Activated CD4-positive, alpha-beta T cell treated with anti-CD3 and anti-CD28 coated beads, Interleukin-2, amount 10 ng/mL, durations not matched to agents 7 days and 5 days (primary cell): Measurements from ENCODE around the gene FBN2. TPM values are rescaled to one million over a fixed set of nuclear protein-coding genes. Genes with fewer than 3 reads are reported as not detected.

Source experiments
- CTCF ChIA-PET: fragments of 350-600 bp; sonication (Branson Sonifier 250); formaldehyde crosslinking; loops from one replicate; lab custom pipeline; 2021; ENCODE audit warnings: antibody characterized with exemption; lab: Charles Lee
- POLR2A ChIA-PET: fragments of 350-600 bp; sonication (Branson Sonifier 250); formaldehyde crosslinking; loops from one replicate; lab custom pipeline; 2021; ENCODE audit warnings: antibody characterized with exemption; lab: Charles Lee
- DNase-seq: peaks from one replicate; pipeline ENCODE4 v3.0.0-alpha.2; 2020
- H3K27ac Mint-ChIP-seq: one replicate; pipeline ENCODE4 v1.8.0; 2021; ENCODE audit warnings: mild to moderate bottlenecking, moderate library complexity, mixed read lengths
- H3K27me3 Mint-ChIP-seq: one replicate; pipeline ENCODE4 v1.8.0; 2021; ENCODE audit warnings: mixed read lengths
- H3K36me3 Mint-ChIP-seq: one replicate; pipeline ENCODE4 v1.8.0; 2021; ENCODE audit warnings: low read depth, mixed read lengths
- H3K4me1 Mint-ChIP-seq: one replicate; pipeline ENCODE4 v1.8.0; 2021; ENCODE audit warnings: mixed read lengths
- H3K4me3 Mint-ChIP-seq: one replicate; pipeline ENCODE4 v1.8.0; 2021; ENCODE audit warnings: mild to moderate bottlenecking, moderate library complexity, mixed read lengths
- H3K9me3 Mint-ChIP-seq: one replicate; pipeline ENCODE4 v1.8.0; 2021; ENCODE audit warnings: mixed read lengths
- total RNA-seq, 2 experiments: library from RNA; stranded (reverse); gene quantifications; one replicate each; pipeline ENCODE4 v1.2.3, GENCODE V29; 2021

FBN2 gene
- total RNA-seq, 2 experiments from 2014 or later = not detected

- ChIA-PET CTCF (no interaction called here), POLR2A (no interaction called here)
- H3K4me3 Mint-ChIP-seq = no peak overlapping the region
- no peaks in the 10 kb centered on the region for H3K4me1 Mint-ChIP-seq
- H3K27ac Mint-ChIP-seq = no peak overlapping the region
- peaks cover 9% of the 10 kb centered on the region for H3K27me3 Mint-ChIP-seq
- H3K9me3 Mint-ChIP-seq = no peaks in the 10 kb centered on the region
- DNase-seq = no peak
- no peaks in the 10 kb centered on the region for H3K36me3 Mint-ChIP-seq
Observed at GRCh38 chr5:128276537-128277216, 261.4 kb downstream of the FBN2 start.

- H3K9me3 Mint-ChIP-seq = no peaks in the 10 kb centered on the region
- H3K36me3 Mint-ChIP-seq = no peaks in the 10 kb centered on the region
- no peak for DNase-seq
- H3K27me3 Mint-ChIP-seq = peaks cover 6% of the 10 kb centered on the region
- H3K4me1 Mint-ChIP-seq = no peaks in the 10 kb centered on the region
- no peak overlapping the region for H3K27ac Mint-ChIP-seq
- ChIA-PET CTCF (no interaction called here), POLR2A (no interaction called here)
- H3K4me3 Mint-ChIP-seq = no peak overlapping the region
Observed at GRCh38 chr5:128274441-128274840, 263.6 kb downstream of the FBN2 start.

- Mint-ChIP-seq H3K4me3 (no peak overlapping the region), H3K4me1 (no peaks in the 10 kb centered on the region), H3K9me3 (no peaks in the 10 kb centered on the region), H3K36me3 (no peaks in the 10 kb centered on the region), H3K27ac (no peak overlapping the region), H3K27me3 (peaks cover 6% of the 10 kb centered on the region)
- CTCF ChIA-PET = no interaction called here
- POLR2A ChIA-PET = no interaction called here
- DNase-seq = no peak
Observed at GRCh38 chr5:128273736-128274135, 264.3 kb downstream of the FBN2 start.

- Mint-ChIP-seq H3K4me1 (no peaks in the 10 kb centered on the region), H3K36me3 (no peaks in the 10 kb centered on the region), H3K27me3 (peaks cover 6% of the 10 kb centered on the region), H3K4me3 (no peak overlapping the region), H3K9me3 (no peaks in the 10 kb centered on the region), H3K27ac (no peak overlapping the region)
- POLR2A ChIA-PET = no interaction called here
- CTCF ChIA-PET = interaction anchor here (0.7 kb wide), 1 partner anchor 706 kb away, joined by 3 read pairs; no protein-coding TSS in a partner anchor
- DNase-seq = no peak
Observed at GRCh38 chr5:128271859-128272464, 266.1 kb downstream of the FBN2 start.

- Mint-ChIP-seq H3K4me3 (no peak overlapping the region), H3K27me3 (peaks cover 3% of the 10 kb centered on the region), H3K36me3 (no peaks in the 10 kb centered on the region), H3K27ac (no peak overlapping the region), H3K9me3 (no peaks in the 10 kb centered on the region), H3K4me1 (no peaks in the 10 kb centered on the region)
- no peak for DNase-seq
- CTCF ChIA-PET = no interaction called here
- POLR2A ChIA-PET = no interaction called here
Observed at GRCh38 chr5:128271071-128271470, 267.0 kb downstream of the FBN2 start.

GRCh38 chr5:128264564-128265360, 273.3 kb downstream of the FBN2 start:
- no peaks in the 10 kb centered on the region for H3K36me3 Mint-ChIP-seq
- CTCF ChIA-PET = no interaction called here
- DNase-seq = no peak
- no peak overlapping the region for H3K4me3 Mint-ChIP-seq
- no peaks in the 10 kb centered on the region for H3K4me1 Mint-ChIP-seq
- H3K27me3 Mint-ChIP-seq = no peaks in the 10 kb centered on the region
- no peak overlapping the region for H3K27ac Mint-ChIP-seq
- H3K9me3 Mint-ChIP-seq = no peaks in the 10 kb centered on the region
- POLR2A ChIA-PET = no interaction called here

- H3K27me3 Mint-ChIP-seq = no peaks in the 10 kb centered on the region
- CTCF ChIA-PET = no interaction called here
- H3K36me3 Mint-ChIP-seq = no peaks in the 10 kb centered on the region
- no peaks in the 10 kb centered on the region for H3K9me3 Mint-ChIP-seq
- no peak overlapping the region for H3K4me3 Mint-ChIP-seq
- POLR2A ChIA-PET = no interaction called here
- DNase-seq = no peak
- no peak overlapping the region for H3K27ac Mint-ChIP-seq
- no peaks in the 10 kb centered on the region for H3K4me1 Mint-ChIP-seq
Observed at GRCh38 chr5:128263357-128263756, 274.7 kb downstream of the FBN2 start.

- no peak for DNase-seq
- ChIA-PET CTCF (no interaction called here), POLR2A (no interaction called here)
- H3K36me3 Mint-ChIP-seq = no peaks in the 10 kb centered on the region
- no peak overlapping the region for H3K4me3 Mint-ChIP-seq
- no peaks in the 10 kb centered on the region for H3K27me3 Mint-ChIP-seq
- no peaks in the 10 kb centered on the region for H3K9me3 Mint-ChIP-seq
- H3K27ac Mint-ChIP-seq = no peak overlapping the region
- H3K4me1 Mint-ChIP-seq = no peaks in the 10 kb centered on the region
Observed at GRCh38 chr5:128262911-128263310, 275.1 kb downstream of the FBN2 start.

GRCh38 chr5:128259607-128260021, 278.4 kb downstream of the FBN2 start:
- ChIA-PET POLR2A (no interaction called here), CTCF (no interaction called here)
- Mint-ChIP-seq H3K4me1 (no peaks in the 10 kb centered on the region), H3K9me3 (no peaks in the 10 kb centered on the region), H3K27me3 (peaks cover 2% of the 10 kb centered on the region), H3K36me3 (no peaks in the 10 kb centered on the region), H3K27ac (no peak overlapping the region), H3K4me3 (no peak overlapping the region)
- DNase-seq = no peak

- H3K4me3 Mint-ChIP-seq = no peak overlapping the region
- DNase-seq = no peak
- no peaks in the 10 kb centered on the region for H3K9me3 Mint-ChIP-seq
- H3K4me1 Mint-ChIP-seq = no peaks in the 10 kb centered on the region
- no peaks in the 10 kb centered on the region for H3K36me3 Mint-ChIP-seq
- CTCF ChIA-PET = no interaction called here
- H3K27me3 Mint-ChIP-seq = peaks cover 2% of the 10 kb centered on the region
- POLR2A ChIA-PET = no interaction called here
- H3K27ac Mint-ChIP-seq = no peak overlapping the region
Observed at GRCh38 chr5:128258372-128258771, 279.7 kb downstream of the FBN2 start.

- Mint-ChIP-seq H3K9me3 (peaks cover 3% of the 10 kb centered on the region), H3K27ac (no peak overlapping the region)
- POLR2A ChIA-PET = no interaction called here
Observed at GRCh38 chr5:128257076-128257475, 281.0 kb downstream of the FBN2 start.

GRCh38 chr5:128254789-128255188, 283.3 kb downstream of the FBN2 start:
- no peaks in the 10 kb centered on the region for H3K36me3 Mint-ChIP-seq
- no peaks in the 10 kb centered on the region for H3K4me1 Mint-ChIP-seq
- POLR2A ChIA-PET = no interaction called here
- H3K27me3 Mint-ChIP-seq = peaks cover 2% of the 10 kb centered on the region
- DNase-seq = no peak
- CTCF ChIA-PET = no interaction called here
- H3K27ac Mint-ChIP-seq = no peak overlapping the region
- H3K4me3 Mint-ChIP-seq = no peak overlapping the region
- H3K9me3 Mint-ChIP-seq = peaks cover 3% of the 10 kb centered on the region

More at GRCh38 chr5:128257076-128257475, 281.0 kb downstream of the FBN2 start:
- Mint-ChIP-seq H3K36me3 (no peaks in the 10 kb centered on the region), H3K27me3 (peaks cover 2% of the 10 kb centered on the region), H3K4me3 (no peak overlapping the region), H3K4me1 (no peaks in the 10 kb centered on the region)
- no peak for DNase-seq
- CTCF ChIA-PET = no interaction called here

- CTCF ChIA-PET = no interaction called here
- Mint-ChIP-seq H3K36me3 (no peaks in the 10 kb centered on the region), H3K27ac (no peak overlapping the region), H3K4me3 (no peak overlapping the region), H3K9me3 (peaks cover 3% of the 10 kb centered on the region), H3K27me3 (peaks cover 2% of the 10 kb centered on the region), H3K4me1 (no peaks in the 10 kb centered on the region)
- DNase-seq = no peak
- POLR2A ChIA-PET = no interaction called here
Observed at GRCh38 chr5:128253880-128254279, 284.2 kb downstream of the FBN2 start.
